Progenitor cell of endocrine pancreas (in vitro differentiated cells): Measurements from ENCODE around the gene TFEB. TPM values are rescaled to one million over a fixed set of nuclear protein-coding genes. Genes with fewer than 3 reads are reported as not detected.

ENCODE experiments used
- DNase-seq: peaks from one replicate; pipeline ENCODE4 v3.0.0; 2021; ENCODE audit warnings: low spot score; ENCODE audit not compliant: unreplicated experiment
- H3K27ac Mint-ChIP-seq: 2 replicates; pipeline ENCODE4 v1.8.0; 2021; ENCODE audit warnings: mild to moderate bottlenecking, moderate library complexity, mixed read lengths
- H3K27me3 Mint-ChIP-seq: 2 replicates; pipeline ENCODE4 v1.8.0; 2021; ENCODE audit warnings: mixed read lengths
- H3K36me3 Mint-ChIP-seq: 2 replicates; pipeline ENCODE4 v1.8.0; 2022; ENCODE audit warnings: mixed read lengths; ENCODE audit not compliant: insufficient read depth
- H3K4me1 Mint-ChIP-seq: 2 replicates; pipeline ENCODE4 v1.8.0; 2021; ENCODE audit warnings: low read depth, mixed read lengths
- H3K4me3 Mint-ChIP-seq: 2 replicates; pipeline ENCODE4 v1.8.0; 2021; ENCODE audit warnings: low read depth, mild to moderate bottlenecking, moderate library complexity, mixed read lengths
- H3K9me3 Mint-ChIP-seq: 2 replicates; pipeline ENCODE4 v1.8.0; 2021; ENCODE audit warnings: low read depth, mixed read lengths
- total RNA-seq: library from RNA; stranded (reverse); gene quantifications from 2 replicates; pipeline ENCODE4 v1.2.1, GENCODE V29; 2021
- TF ChIP-seq, protein P1 (sequence below): fragments of 200-600 bp; sonication (generic); IDR thresholded peaks from one replicate; pipeline ENCODE4 v1.5.0; 2021; ENCODE audit warnings: antibody characterized with exemption, mild to moderate bottlenecking; ENCODE audit not compliant: unreplicated experiment

The TFEB gene
- total RNA-seq, 1 donor from 2014 or later: 0.48 TPM

DNA sequence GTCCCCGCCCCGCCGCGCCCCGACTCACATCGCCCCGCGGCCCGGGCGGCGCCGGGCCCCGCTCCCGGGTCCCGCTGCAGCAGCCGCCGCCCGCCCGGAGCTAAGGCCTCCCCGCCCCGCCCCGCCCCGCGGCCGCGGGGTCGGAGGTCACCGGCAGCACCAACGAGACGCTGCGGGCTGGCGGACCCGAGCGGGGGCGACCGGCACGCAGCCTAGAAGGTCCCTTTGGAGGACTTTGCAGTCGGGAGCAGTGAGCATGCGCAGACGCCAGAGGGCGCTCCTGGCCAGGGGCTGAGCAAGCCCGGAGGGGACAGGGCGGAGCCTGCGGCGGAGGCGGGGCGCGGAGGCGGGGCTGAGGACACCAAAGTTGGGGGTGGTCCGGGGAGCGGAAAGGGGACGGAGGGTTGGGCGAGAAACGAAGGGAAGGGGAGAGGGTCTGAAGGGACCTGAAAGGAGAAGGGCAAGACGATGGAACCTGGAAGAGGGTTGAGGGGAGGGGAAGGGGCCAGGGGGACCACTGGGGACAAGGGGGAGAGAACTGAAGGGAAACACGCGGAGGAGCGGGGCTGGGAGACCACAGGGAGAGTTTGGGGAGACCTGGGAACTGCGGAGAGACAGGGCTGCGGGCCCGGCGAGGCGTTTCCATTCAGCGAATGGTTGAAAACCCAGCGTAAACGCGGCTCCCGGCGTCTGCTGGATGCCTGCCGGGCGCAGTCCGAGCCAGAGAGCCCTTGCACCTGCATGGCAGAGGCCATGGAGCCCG is 44.6 kb upstream of the TFEB start, which contains the start of gene FRS3:
Gene FRS3 (minus strand): TSS at position 113 of the 763 bp plus-strand sequence. CDS start 2,913 bp downstream, outside the sequence.
- peak; percentile 100 for DNase-seq
- peaks cover 8% of the 10 kb centered on the region for H3K27me3 Mint-ChIP-seq
- peaks cover 18% of the 10 kb centered on the region for H3K4me1 Mint-ChIP-seq
- H3K36me3 Mint-ChIP-seq: no peaks in the 10 kb centered on the region
- no peaks in the 10 kb centered on the region for H3K9me3 Mint-ChIP-seq
- H3K27ac Mint-ChIP-seq: peak within 1 kb of the TSS; percentile 86
- H3K4me3 Mint-ChIP-seq: peak within 1 kb of the TSS; percentile 93
- TF ChIP-seq, protein P1, sequence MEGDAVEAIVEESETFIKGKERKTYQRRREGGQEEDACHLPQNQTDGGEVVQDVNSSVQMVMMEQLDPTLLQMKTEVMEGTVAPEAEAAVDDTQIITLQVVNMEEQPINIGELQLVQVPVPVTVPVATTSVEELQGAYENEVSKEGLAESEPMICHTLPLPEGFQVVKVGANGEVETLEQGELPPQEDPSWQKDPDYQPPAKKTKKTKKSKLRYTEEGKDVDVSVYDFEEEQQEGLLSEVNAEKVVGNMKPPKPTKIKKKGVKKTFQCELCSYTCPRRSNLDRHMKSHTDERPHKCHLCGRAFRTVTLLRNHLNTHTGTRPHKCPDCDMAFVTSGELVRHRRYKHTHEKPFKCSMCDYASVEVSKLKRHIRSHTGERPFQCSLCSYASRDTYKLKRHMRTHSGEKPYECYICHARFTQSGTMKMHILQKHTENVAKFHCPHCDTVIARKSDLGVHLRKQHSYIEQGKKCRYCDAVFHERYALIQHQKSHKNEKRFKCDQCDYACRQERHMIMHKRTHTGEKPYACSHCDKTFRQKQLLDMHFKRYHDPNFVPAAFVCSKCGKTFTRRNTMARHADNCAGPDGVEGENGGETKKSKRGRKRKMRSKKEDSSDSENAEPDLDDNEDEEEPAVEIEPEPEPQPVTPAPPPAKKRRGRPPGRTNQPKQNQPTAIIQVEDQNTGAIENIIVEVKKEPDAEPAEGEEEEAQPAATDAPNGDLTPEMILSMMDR: peak; percentile 94

DNA sequence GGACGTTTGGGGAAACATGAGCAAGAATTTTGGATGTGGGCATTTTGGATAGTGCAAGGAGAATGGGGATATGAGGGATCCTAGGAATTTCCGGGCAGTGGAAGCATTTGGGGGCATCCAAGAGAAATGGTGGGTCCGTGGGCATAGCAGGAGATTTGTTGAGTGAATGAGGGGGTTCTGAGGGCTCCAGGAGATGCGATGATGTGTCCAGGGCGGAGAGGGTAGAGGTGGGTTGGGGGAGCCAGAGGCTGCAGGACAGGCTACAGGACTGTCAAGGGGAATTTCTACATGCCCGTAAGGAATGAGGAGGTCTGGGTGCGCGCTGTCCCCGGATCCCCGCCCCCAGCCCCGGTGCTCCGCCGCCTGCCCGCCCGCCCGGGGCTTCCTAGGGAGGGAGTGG is 43.9 kb upstream of the TFEB start:
- TF ChIP-seq, protein P1: no peak
- Mint-ChIP-seq H3K27ac (peak overlapping the region; percentile 80), H3K4me3 (peak overlapping the region; percentile 93), H3K4me1 (peaks cover 13% of the 10 kb centered on the region), H3K9me3 (no peaks in the 10 kb centered on the region), H3K36me3 (peaks cover 1% of the 10 kb centered on the region), H3K27me3 (peaks cover 8% of the 10 kb centered on the region)
- DNase-seq: peak; percentile 24

DNA sequence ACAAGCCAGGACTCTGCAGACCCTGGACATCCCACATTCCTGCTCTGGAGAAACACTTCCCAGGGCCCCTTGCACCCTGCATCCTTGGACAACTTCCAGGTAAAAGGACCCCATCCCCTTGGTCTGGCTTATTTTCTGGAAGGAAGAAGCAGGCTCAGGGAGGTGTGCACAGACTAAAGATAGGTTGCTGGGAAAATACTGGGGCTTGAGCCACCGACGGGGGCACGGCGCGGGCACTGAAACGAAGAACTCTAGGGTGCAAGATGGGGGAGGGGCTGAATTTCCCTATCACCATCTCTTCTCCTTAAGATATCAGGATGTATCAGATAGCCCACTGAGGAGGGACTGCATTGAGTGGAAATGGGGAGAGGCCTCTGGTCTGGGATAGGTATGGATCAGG is 43.5 kb upstream of the TFEB start:
- H3K4me1 Mint-ChIP-seq: peaks cover 11% of the 10 kb centered on the region
- no peaks in the 10 kb centered on the region for H3K9me3 Mint-ChIP-seq
- peak overlapping the region; percentile 93 for H3K4me3 Mint-ChIP-seq
- no peak overlapping the region for H3K27ac Mint-ChIP-seq
- H3K27me3 Mint-ChIP-seq: peaks cover 8% of the 10 kb centered on the region
- DNase-seq: no peak
- TF ChIP-seq, protein P1: no peak
- H3K36me3 Mint-ChIP-seq: peaks cover 1% of the 10 kb centered on the region

DNA sequence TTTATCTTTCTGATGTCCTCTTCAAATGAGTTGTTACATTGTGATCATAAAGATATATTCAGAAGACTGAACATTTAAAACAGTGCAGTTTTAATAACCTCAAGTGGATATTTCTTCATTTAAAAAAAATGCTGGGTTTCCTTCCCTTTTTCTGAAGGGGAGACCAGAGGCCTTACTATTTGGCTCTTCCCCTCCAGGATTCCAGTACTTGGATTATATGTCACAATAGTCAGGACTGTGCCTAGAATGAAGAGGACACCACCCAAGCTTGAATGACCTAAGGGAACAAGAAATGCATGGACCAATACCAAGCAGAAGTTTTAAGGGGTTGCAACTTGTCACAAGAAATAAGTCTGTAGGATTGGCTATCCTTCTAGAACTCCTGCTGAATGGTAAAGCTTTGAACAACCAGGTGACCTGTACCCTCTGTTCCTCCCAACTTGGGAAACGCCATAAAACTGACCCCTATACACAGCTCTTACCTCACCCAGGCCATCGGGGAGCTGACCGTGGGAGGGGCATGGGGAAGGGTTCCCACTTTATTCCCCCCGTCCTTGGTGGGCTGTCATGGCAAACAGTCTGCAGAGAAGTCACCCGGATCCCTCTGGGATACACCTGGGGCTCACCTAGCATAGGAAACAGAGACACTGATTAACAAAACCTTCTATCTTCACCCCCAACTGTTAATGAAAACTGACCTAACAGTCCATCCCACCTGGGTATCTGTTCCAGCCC is 42.3 kb upstream of the TFEB start:
- TF ChIP-seq, protein P1: no peak
- Mint-ChIP-seq H3K36me3 (peaks cover 1% of the 10 kb centered on the region), H3K9me3 (no peaks in the 10 kb centered on the region), H3K4me3 (peak overlapping the region; percentile 34), H3K27ac (no peak overlapping the region), H3K27me3 (peaks cover 6% of the 10 kb centered on the region), H3K4me1 (peaks cover 11% of the 10 kb centered on the region)
- DNase-seq: no peak

DNA sequence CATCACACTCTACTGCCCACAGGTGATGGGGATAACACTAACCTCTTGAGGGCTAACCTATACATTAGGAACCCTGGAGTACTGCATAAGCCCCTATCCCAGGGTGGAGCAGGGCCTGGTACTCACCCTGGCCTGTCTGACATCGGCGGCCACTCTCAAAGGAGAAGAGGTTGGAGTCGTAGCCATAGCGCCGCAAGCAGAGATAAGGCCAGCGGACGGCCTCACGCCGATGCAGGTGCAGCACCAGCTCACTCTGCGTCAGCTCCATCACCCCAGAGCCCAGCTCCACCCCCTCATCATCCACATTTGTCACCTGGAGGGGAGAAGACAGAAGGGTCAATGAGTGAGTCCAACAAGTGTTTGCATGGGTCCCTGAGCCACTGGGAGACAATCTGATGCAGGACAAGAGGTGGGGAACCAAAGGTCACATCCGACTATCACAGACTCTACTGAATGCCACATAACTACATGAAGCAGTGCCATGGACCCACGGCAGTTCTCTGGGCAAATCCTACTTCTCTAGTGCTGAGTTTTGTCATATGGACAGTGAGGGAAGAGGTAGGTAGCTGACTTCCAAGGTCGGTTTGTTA is 40.0 kb upstream of the TFEB start:
- H3K9me3 Mint-ChIP-seq: no peaks in the 10 kb centered on the region
- peaks cover 6% of the 10 kb centered on the region for H3K4me1 Mint-ChIP-seq
- H3K36me3 Mint-ChIP-seq: peaks cover 6% of the 10 kb centered on the region
- no peak overlapping the region for H3K4me3 Mint-ChIP-seq
- TF ChIP-seq, protein P1: no peak
- H3K27ac Mint-ChIP-seq: no peak overlapping the region
- no peak for DNase-seq
- H3K27me3 Mint-ChIP-seq: no peaks in the 10 kb centered on the region
